ENCODE measurements around the gene CACNA2D2. TPM values are rescaled to one million over a fixed set of nuclear protein-coding genes. Genes with fewer than 3 reads are reported as not detected.

CACNA2D2 gene
- total and polyA plus RNA-seq, 2 of the 4 experiments (the other 2 are of a cell fraction), result 0.15 TPM; not detected in 1

DNA sequence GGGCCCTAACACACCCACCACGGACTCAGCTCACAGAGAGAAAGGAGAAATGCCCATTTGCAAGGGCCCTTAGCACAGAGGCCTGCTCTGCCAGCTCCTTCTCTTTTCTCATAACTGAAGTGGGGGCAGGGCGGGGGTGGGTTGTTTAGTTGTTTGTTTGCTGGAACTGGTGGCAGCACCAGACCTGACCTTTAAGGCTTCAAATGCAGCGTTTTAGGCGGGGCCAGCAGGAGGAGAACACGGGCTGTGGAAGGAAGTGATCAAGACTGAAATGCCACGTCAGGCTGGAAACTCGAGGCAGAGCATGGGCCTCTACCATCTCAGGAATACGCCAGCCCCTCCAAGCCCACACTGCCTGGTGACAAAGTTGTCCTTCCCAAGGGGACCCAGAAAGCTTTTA is 9.3 kb downstream of the CACNA2D2 start:
- no peak overlapping the region for H3K4me2 ChIP-seq (ENCODE audit: low read depth, low read length)
- CTCF ChIA-PET, result no interaction called here
- no peak overlapping the region for H3K9ac ChIP-seq (ENCODE audit: low read depth, low read length)
- H3K4me1 ChIP-seq (ENCODE audit: control insufficient read depth, insufficient read depth, low read length), result no peaks in the 10 kb centered on the region
- no peak overlapping the region for H3K56ac ChIP-seq (ENCODE audit: extremely low read depth, insufficient read depth, low read length)
- no peak overlapping the region for H3K4me3 ChIP-seq (ENCODE audit: insufficient read depth, low read depth, low read length)
- no peaks in the 10 kb centered on the region for H4K20me1 ChIP-seq (ENCODE audit: insufficient read depth, low read length)
- no peak overlapping the region for H2BK15ac ChIP-seq (ENCODE audit: low read depth, low read length)
- no peaks in the 10 kb centered on the region; the same call in 1 of the 2 replicates for H3K9me3 ChIP-seq (ENCODE audit: control insufficient read depth, insufficient read depth, low read length)
- H4K91ac ChIP-seq (ENCODE audit: insufficient read depth, low read depth, low read length), result no peak overlapping the region
- dilution Hi-C loops (cut with HindIII; ENCODE audit: low sequenced_read_pairs, unreplicated experiment), result no loop called here
- no peak overlapping the region for H2BK5ac ChIP-seq (ENCODE audit: low read depth, low read length, poor library complexity, severe bottlenecking)
- no peak overlapping the region for H3K23ac ChIP-seq (ENCODE audit: low read depth, low read length)
- DNase-seq, result no peak
- POLR2A ChIA-PET (ENCODE audit: unreplicated experiment), result interaction anchor here (0.6 kb wide), 1 partner anchor 34 kb away, joined by 6 read pairs; no protein-coding TSS in a partner anchor
- H3K18ac ChIP-seq (ENCODE audit: low read depth, low read length), result no peak overlapping the region
- no peak overlapping the region for H3K4ac ChIP-seq (ENCODE audit: low read depth, low read length)
- no peak overlapping the region for H2AFZ ChIP-seq (replicated peaks; ENCODE audit: low read length, poor library complexity)
- H2BK20ac ChIP-seq (ENCODE audit: low read depth, low read length), result no peak overlapping the region
- H2AK5ac ChIP-seq (ENCODE audit: low read depth, low read length), result no peak overlapping the region
- no peaks in the 10 kb centered on the region for H3K36me3 ChIP-seq (ENCODE audit: control insufficient read depth, insufficient read depth, low read length)
- intact Hi-C loops (cut with micrococcal nuclease), result no loop called here
- H2BK120ac ChIP-seq (ENCODE audit: low read depth, low read length), result no peak overlapping the region
- BruUV-seq (replicated peaks), result no TSS peak
- no peak for TF ChIP-seq MAZ (IDR thresholded peaks at IDR 0.05; ENCODE audit: borderline replicate concordance, low read depth, low read length)
- TF ChIP-seq, protein P1, sequence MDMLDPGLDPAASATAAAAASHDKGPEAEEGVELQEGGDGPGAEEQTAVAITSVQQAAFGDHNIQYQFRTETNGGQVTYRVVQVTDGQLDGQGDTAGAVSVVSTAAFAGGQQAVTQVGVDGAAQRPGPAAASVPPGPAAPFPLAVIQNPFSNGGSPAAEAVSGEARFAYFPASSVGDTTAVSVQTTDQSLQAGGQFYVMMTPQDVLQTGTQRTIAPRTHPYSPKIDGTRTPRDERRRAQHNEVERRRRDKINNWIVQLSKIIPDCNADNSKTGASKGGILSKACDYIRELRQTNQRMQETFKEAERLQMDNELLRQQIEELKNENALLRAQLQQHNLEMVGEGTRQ (IDR thresholded peaks at IDR 0.05; ENCODE audit: low read depth, low read length), result no peak
- no peak for TF ChIP-seq POLR2A (IDR thresholded peaks at IDR 0.05; ENCODE audit: low read depth, low read length)
- TF ChIP-seq RAD21 (IDR thresholded peaks at IDR 0.05; ENCODE audit: low read length), result no peak
- no peak for TF ChIP-seq CEBPB (IDR thresholded peaks at IDR 0.05; ENCODE audit: low read depth, low read length)
- H3K27me3 ChIP-seq (ENCODE audit: control insufficient read depth, insufficient read depth, low read length), result peaks cover 45% of the 10 kb centered on the region
- H3K14ac ChIP-seq (replicated peaks; ENCODE audit: low read depth, low read length), result no peak overlapping the region
- H2AK9ac ChIP-seq (replicated peaks; ENCODE audit: low read depth, low read length, poor library complexity), result no peak overlapping the region
- H3K79me1 ChIP-seq (ENCODE audit: low read depth in 1 of 2, low read length in 2 of 2), result no peaks in the 10 kb centered on the region
- in situ Hi-C loops (cut with MboI; ENCODE audit: low sequenced_read_pairs), result no loop called here
- H3K9me1 ChIP-seq (ENCODE audit: insufficient read depth, low read length), result peaks cover 2% of the 10 kb centered on the region; the same call in 1 of the 2 replicates
- 27% methylated on average over 3 of the region's 8 CpGs; no CpG with 5 or more reads in 1 of the 2 experiments for WGBS, 2 experiments (ENCODE audit: extremely low coverage in 2 of 2, insufficient read length in 1 of 2)
- no peak overlapping the region for H4K5ac ChIP-seq (ENCODE audit: low read depth, low read length)
- no peak overlapping the region for H4K8ac ChIP-seq (ENCODE audit: low read depth in 2 of 2, low read length in 2 of 2)
- no peak for ATAC-seq (ENCODE audit: low read depth)
- H3K27ac ChIP-seq (ENCODE audit: insufficient read depth, low read length), result no peak overlapping the region
